ENCODE results near the gene TBC1D20.
"Not testable (repeated sequence)": the region's sequence is repeated elsewhere in the genome, so short reads cannot be mapped to it uniquely, and the experiment has no call there.

The TBC1D20 gene

GRCh38 chr20:462199-462991 lies at the start of gene TBC1D20:
Gene TBC1D20 (minus strand): TSS chr20:462533. CDS start chr20:462405, 128 bp downstream.
- ATAC-seq (replicated peaks; ENCODE audit: extremely low read depth, poor library complexity, severe bottlenecking): peak; percentile 98
- Mint-ChIP-seq H3K9me3 (no peaks in the 10 kb centered on the region), H3K27ac (ENCODE audit: low read depth) (peak within 1 kb of the TSS; percentile 69), H3K27me3 (no peaks in the 10 kb centered on the region), H3K36me3 (ENCODE audit: insufficient read depth) (peaks cover 3% of the 10 kb centered on the region), H3K4me3 (peak within 1 kb of the TSS; percentile 90), H3K4me1 (peaks cover 41% of the 10 kb centered on the region)
- DNase-seq (ENCODE audit: low spot score in 2 of 2): peak; percentile 62 to 80

GRCh38 chr20:510328-511057 lies 48.2 kb upstream of the TBC1D20 start:
- DNase-seq (ENCODE audit: low spot score in 2 of 2); H3K27ac Mint-ChIP-seq (ENCODE audit: low read depth); ATAC-seq (replicated peaks; ENCODE audit: extremely low read depth, poor library complexity, severe bottlenecking); H3K27me3 Mint-ChIP-seq; H3K4me3 Mint-ChIP-seq; H3K9me3 Mint-ChIP-seq: not testable (repeated sequence)
- Mint-ChIP-seq H3K4me1 (peaks cover 59% of the 10 kb centered on the region), H3K36me3 (ENCODE audit: insufficient read depth) (peaks cover 18% of the 10 kb centered on the region)

- not testable (repeated sequence) for H3K4me3 Mint-ChIP-seq; ATAC-seq (replicated peaks; ENCODE audit: extremely low read depth, poor library complexity, severe bottlenecking); DNase-seq (ENCODE audit: low spot score in 2 of 2); H3K27me3 Mint-ChIP-seq; H3K9me3 Mint-ChIP-seq; H3K27ac Mint-ChIP-seq (ENCODE audit: low read depth)
- Mint-ChIP-seq H3K4me1 (peaks cover 37% of the 10 kb centered on the region), H3K36me3 (ENCODE audit: insufficient read depth) (peaks cover 27% of the 10 kb centered on the region)
Measured at GRCh38 chr20:508364-508787, 46.0 kb upstream of the TBC1D20 start.

GRCh38 chr20:507761-508332 lies 45.5 kb upstream of the TBC1D20 start:
- Mint-ChIP-seq H3K27me3 (no peaks in the 10 kb centered on the region), H3K4me3 (no peak overlapping the region), H3K36me3 (ENCODE audit: insufficient read depth) (peaks cover 32% of the 10 kb centered on the region), H3K27ac (ENCODE audit: low read depth) (no peak overlapping the region), H3K4me1 (peaks cover 32% of the 10 kb centered on the region), H3K9me3 (no peaks in the 10 kb centered on the region)
- no peak for ATAC-seq (replicated peaks; ENCODE audit: extremely low read depth, poor library complexity, severe bottlenecking)
- DNase-seq (ENCODE audit: low spot score in 2 of 2): no peak

GRCh38 chr20:507006-507758 lies 44.8 kb upstream of the TBC1D20 start:
- peaks cover 26% of the 10 kb centered on the region for H3K4me1 Mint-ChIP-seq
- DNase-seq (ENCODE audit: low spot score in 2 of 2): no peak
- peaks cover 39% of the 10 kb centered on the region for H3K36me3 Mint-ChIP-seq (ENCODE audit: insufficient read depth)
- no peaks in the 10 kb centered on the region for H3K27me3 Mint-ChIP-seq
- H3K9me3 Mint-ChIP-seq: no peaks in the 10 kb centered on the region
- no peak for ATAC-seq (replicated peaks; ENCODE audit: extremely low read depth, poor library complexity, severe bottlenecking)
- H3K4me3 Mint-ChIP-seq: no peak overlapping the region
- H3K27ac Mint-ChIP-seq (ENCODE audit: low read depth): no peak overlapping the region

- ATAC-seq (replicated peaks; ENCODE audit: extremely low read depth, poor library complexity, severe bottlenecking): no peak
- peaks cover 52% of the 10 kb centered on the region for H3K36me3 Mint-ChIP-seq (ENCODE audit: insufficient read depth)
- H3K27me3 Mint-ChIP-seq: no peaks in the 10 kb centered on the region
- no peaks in the 10 kb centered on the region for H3K9me3 Mint-ChIP-seq
- H3K4me3 Mint-ChIP-seq: no peak overlapping the region
- no peak for DNase-seq (ENCODE audit: low spot score in 2 of 2)
- H3K4me1 Mint-ChIP-seq: peaks cover 5% of the 10 kb centered on the region
- no peak overlapping the region for H3K27ac Mint-ChIP-seq (ENCODE audit: low read depth)
Measured at GRCh38 chr20:504632-505075, 42.3 kb upstream of the TBC1D20 start.

- Mint-ChIP-seq H3K9me3 (no peaks in the 10 kb centered on the region), H3K4me1 (no peaks in the 10 kb centered on the region), H3K4me3 (no peak overlapping the region), H3K27ac (ENCODE audit: low read depth) (peak overlapping the region; percentile 0), H3K27me3 (no peaks in the 10 kb centered on the region), H3K36me3 (ENCODE audit: insufficient read depth) (peaks cover 59% of the 10 kb centered on the region)
- ATAC-seq (replicated peaks; ENCODE audit: extremely low read depth, poor library complexity, severe bottlenecking) (no peak), DNase-seq (ENCODE audit: low spot score in 2 of 2) (no peak)
Measured at GRCh38 chr20:503048-503737, 40.9 kb upstream of the TBC1D20 start.

- Mint-ChIP-seq H3K27ac (ENCODE audit: low read depth) (no peak overlapping the region), H3K27me3 (no peaks in the 10 kb centered on the region), H3K36me3 (ENCODE audit: insufficient read depth) (peaks cover 55% of the 10 kb centered on the region), H3K4me1 (no peaks in the 10 kb centered on the region), H3K9me3 (no peaks in the 10 kb centered on the region), H3K4me3 (no peak overlapping the region)
- DNase-seq (ENCODE audit: low spot score in 2 of 2): no peak
- ATAC-seq (replicated peaks; ENCODE audit: extremely low read depth, poor library complexity, severe bottlenecking): no peak
Measured at GRCh38 chr20:497979-498378, 35.6 kb upstream of the TBC1D20 start.

- Mint-ChIP-seq H3K9me3 (no peaks in the 10 kb centered on the region), H3K36me3 (ENCODE audit: insufficient read depth) (peaks cover 55% of the 10 kb centered on the region), H3K27ac (ENCODE audit: low read depth) (no peak overlapping the region), H3K4me1 (no peaks in the 10 kb centered on the region), H3K4me3 (no peak overlapping the region), H3K27me3 (no peaks in the 10 kb centered on the region)
- ATAC-seq (replicated peaks; ENCODE audit: extremely low read depth, poor library complexity, severe bottlenecking): no peak
- no peak for DNase-seq (ENCODE audit: low spot score in 2 of 2)
Measured at GRCh38 chr20:496126-496696, 33.9 kb upstream of the TBC1D20 start.

- Mint-ChIP-seq H3K36me3 (ENCODE audit: insufficient read depth) (peaks cover 61% of the 10 kb centered on the region), H3K9me3 (no peaks in the 10 kb centered on the region), H3K4me1 (no peaks in the 10 kb centered on the region), H3K27me3 (no peaks in the 10 kb centered on the region), H3K27ac (ENCODE audit: low read depth) (no peak overlapping the region), H3K4me3 (no peak overlapping the region)
- ATAC-seq (replicated peaks; ENCODE audit: extremely low read depth, poor library complexity, severe bottlenecking) (no peak), DNase-seq (ENCODE audit: low spot score in 2 of 2) (no peak)
Measured at GRCh38 chr20:492159-492558, 29.8 kb upstream of the TBC1D20 start.

GRCh38 chr20:487655-488054 lies 25.3 kb upstream of the TBC1D20 start:
- Mint-ChIP-seq H3K9me3 (no peaks in the 10 kb centered on the region), H3K27ac (ENCODE audit: low read depth) (no peak overlapping the region), H3K36me3 (ENCODE audit: insufficient read depth) (peaks cover 77% of the 10 kb centered on the region)

More at GRCh38 chr20:487655-488054, 25.3 kb upstream of the TBC1D20 start:
- DNase-seq (ENCODE audit: low spot score in 2 of 2) (no peak), ATAC-seq (replicated peaks; ENCODE audit: extremely low read depth, poor library complexity, severe bottlenecking) (no peak)
- H3K4me3 Mint-ChIP-seq: no peak overlapping the region
- H3K27me3 Mint-ChIP-seq: no peaks in the 10 kb centered on the region
- H3K4me1 Mint-ChIP-seq: no peaks in the 10 kb centered on the region

Measured in central memory CD8-positive, alpha-beta T cell (primary cell).